GM18870 (cell line): Measurements from ENCODE around the gene RFT1.
"Not testable (repeated sequence)": the region's sequence is repeated elsewhere in the genome, so short reads cannot be mapped to it uniquely, and the experiment has no call there.

Source experiments
- ATAC-seq: cut with Tn5 transposase; IDR thresholded peaks from one replicate; pipeline ENCODE4 v1.9.1; 2021; ENCODE audit warnings: moderate library complexity; ENCODE audit not compliant: unreplicated experiment

RFT1 gene

DNA sequence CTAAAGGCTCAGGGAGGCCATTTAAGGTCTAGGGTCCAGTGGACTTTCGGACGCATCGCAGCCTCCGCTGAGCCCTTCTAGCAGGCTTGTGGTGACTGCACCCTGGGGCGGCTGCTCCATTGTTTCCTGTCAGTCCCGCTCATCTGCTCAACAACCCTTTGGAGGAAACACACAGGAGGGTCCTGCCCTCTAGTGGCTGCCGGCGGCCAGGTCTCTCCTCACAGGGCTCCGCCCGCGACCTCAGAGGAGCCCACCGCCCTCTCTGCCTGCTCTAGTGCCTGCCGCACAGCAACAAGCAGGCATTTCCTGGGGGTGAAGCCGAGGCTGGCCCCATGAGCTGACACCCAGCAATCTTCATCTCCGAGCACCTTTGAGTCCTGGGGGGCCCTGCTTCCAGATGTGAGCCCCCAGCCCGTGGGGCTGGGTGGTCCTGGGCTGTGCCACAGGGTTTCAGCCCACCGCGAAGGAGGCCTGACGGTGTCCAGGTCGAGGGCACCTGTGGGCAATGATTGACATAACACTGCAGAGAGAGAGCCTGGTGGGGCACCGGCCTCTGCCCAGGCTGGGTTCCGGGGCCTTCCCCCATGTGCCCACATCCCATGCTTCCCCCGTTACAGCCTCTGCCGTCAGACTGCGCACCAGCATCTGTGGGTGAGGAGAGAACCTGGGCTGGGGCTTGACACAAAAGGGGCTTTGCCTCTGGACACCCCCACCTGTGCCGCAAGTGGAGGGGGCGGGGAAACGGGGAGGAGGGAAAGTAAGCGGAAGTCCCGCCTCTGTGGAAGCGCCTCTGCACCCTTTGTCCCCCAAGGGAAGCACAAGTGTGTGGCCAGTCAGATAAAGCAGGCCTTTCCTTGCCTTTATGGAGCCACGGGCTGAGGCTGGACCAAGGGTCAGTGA, 57.3 kb downstream of the RFT1 start:
- peak; percentile 81 for ATAC-seq

DNA sequence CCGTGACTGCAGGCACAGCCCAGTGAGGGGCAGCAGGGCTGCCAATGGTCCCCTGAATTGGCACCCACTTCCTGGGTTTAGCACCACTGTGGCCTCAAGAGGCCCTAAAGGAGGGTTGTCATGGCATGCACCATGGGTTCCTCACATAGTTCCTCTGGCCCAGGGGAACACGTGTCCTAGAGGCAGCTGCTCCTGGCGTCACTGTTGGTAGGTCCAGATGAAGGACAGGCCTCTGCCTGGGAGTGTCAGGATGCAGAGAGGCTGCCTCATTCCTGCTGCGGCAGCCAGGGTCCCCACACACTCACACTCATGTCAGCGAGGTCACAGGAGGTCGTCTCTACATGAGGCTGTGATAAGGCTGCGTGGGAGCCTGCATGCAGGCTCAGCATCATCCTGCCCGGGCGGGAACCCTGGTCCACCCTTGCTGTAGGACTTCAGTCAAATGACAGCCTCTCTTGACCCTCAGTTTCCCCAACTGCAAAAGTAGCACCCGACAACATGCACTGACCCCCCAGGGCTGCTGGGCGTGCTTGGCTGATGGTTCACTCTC, 58.3 kb downstream of the RFT1 start:
- no peak for ATAC-seq

DNA sequence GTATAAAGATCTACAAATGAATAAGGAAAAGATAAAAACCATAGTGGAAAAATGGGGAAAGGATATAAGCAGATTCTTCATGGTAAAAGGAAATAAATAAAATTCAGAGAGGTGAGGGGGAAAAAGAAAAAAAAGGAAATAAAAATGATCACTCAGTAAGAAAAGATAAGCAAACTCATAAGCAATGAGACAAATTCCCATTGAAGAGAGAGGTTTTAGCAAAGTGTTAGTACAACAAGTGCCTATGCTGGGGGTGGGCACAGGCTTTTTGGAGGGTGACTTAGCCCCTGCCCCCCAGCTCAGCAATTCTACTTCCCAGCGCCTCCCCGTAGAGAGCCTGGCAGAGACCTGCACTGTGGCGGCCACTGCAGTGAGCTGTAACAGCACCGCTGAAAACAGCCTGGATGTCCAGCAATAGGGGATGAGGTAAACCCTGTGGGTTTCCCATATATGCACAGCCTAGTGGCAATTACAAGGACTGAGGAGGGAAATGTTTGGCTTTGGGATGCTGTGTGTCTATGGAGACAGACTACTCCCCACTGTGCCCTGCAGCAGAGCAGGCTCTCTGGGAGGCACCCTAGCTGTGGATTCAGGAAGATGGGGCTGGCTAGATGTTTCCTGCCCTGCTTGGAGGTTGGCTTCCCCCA, 60.7 kb downstream of the RFT1 start:
- ATAC-seq, result no peak

DNA sequence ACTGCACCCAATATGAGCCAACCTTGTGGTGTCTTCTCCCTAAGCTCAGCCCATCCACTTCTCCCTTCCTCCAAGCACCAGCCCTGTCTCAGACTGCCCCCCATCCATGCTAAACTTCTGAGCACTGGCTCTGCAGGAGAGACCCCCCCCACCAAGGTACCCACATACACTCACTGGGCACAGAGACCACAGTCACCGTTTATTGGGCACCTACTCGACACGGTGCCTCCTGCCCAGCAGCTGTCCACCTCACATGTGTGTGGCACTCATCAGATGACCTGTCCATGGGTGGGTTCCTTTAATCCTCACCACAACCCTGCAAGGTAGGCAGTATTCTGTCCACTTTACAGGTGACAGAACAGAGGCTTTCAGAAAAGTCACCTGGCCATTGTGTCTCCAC, 62.1 kb downstream of the RFT1 start:
- ATAC-seq, result no peak

DNA sequence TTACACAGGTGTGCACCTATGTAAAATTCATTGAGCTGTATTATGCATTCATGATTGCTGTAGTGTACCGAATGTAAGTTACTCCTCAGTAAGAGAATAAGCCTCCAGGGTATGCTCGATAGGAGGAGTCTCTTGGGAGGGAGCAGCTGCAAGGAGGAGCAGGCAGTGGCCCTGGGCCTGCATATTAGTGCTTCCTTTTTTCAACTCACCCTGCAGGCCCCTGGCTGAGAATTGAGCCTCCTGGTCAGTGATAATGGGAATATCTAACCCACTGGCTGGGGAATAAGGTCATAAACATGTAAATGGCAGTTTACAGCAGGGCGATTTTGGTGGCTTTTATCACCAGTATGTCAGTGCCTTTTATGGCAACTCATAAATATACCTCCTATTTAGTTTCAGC, 62.7 kb downstream of the RFT1 start:
- no peak for ATAC-seq

DNA sequence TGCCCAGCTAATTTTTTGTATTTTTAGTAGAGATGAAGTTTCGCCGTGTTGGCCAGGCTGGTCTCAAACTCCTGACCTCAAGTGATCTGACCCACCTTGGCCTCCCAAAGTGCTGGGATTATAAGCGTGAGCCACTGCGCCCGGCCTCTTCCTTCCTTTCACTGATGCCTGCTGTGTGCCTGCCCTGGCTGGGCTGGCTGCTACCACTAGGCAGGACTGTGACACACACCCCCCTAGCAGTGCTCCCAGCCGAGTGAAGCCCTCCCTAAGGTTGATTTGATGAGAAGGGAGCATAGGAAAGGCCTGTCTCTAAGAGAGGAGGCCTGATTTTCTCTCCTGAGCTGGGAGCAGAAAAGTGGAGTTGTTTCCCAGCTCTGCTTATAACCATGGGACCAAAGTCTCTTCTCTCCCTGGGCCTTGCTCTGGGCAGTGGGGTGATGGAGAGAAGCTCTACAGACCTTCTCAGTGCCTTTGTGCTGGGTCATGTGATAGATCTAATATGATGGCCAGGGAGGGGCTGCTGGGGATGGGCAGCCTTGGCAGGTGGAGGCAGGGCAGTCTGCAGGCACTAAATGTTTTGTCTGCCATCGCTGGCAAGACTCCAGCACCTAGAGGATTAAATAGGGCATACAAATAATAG, 64.3 kb downstream of the RFT1 start:
- ATAC-seq, result no peak

DNA sequence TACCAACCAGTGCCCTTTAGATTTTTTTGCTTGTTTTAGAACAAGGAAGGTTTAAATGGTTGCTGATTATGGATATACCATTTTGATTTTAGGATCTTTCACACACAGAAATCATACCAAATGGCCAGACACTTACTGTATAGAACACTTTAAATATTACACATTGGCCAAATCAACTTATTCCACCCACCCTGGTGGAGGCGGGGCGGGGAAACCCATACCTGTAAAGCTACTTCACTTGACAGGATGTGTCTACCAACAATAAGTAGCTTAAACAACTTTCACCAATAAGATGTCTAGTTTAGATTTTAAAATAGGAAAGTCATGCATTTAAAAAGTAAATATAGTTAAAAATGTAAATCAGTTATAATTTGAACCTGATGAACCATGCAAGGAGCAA, 67.3 kb downstream of the RFT1 start:
- no peak for ATAC-seq

DNA sequence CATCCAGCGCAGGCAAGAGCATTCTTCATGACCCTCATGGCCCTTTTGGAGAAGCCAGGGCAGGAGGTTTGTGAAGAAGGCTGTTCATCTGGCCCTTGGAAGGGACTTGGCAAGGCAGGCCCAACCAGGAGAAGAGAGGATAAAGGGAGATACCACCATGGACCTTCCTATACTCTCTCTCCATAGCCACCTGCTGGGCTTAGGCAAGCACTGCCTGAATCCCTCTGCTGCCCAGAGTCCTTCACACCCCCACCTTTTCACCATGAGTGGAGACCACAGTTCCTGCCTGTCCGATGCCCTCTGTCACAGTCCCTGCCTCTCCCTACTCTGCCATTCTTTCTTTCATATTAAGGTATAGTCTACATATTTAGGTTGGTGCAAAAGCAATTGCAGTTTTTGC, 73.8 kb downstream of the RFT1 start:
- no peak for ATAC-seq

DNA sequence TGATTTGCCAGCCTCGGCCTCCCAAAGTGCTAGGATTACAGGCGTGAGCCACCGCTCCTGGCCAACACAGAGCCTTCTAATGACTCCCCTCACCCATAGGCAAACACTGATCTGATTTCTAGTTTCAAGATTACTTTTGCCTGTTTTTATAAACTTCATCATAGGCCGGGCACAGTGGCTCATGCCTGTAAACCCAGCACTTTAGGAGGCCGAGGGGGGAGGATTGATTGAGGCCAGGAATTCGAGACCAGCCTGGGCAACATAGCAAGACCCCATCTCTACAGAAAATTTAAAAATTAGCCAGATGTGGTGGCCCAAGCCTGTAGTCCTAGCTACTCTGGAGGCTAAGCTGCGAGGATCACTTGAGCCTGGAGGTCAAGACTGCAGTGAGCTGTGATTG, 76.0 kb downstream of the RFT1 start:
- ATAC-seq, result not testable (repeated sequence)

DNA sequence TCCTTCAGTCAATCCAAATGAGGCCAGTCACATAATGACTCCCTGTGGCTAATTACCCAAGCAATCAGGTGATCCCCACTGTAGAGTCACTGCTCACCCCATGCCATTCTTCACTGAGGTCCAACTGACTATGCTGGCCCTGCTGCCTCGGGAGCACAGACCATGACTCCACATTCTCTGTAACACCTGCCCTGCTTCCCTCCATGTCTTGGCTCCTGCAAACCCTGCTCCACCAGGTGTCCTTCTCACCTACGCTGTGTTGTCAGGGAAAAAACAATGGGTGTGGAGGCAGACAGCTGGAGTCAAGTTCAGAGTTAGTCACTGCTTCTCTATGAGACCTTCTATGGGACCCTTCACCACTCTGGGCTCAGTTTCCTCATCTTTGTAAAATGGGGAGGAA, 78.3 kb downstream of the RFT1 start:
- ATAC-seq, result no peak

DNA sequence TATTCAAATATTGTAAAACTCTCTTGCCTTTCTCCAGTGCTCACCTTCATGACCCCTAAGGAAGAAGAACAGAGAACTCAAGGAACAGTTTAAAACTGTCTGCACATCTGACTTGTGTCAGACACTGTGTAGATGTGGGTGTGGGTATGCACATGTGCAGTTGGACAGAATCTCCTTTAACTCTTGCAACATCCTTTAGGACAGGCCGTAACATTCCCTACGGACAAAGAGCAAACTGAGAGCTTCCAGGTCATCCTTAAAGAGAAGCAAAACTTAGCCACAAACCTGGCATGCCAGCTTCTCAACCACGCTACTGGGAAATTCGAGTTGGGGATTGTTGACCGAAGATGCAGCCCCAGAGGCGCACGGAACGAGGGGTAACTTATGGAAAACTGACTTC, 80.2 kb downstream of the RFT1 start:
- ATAC-seq, result no peak

DNA sequence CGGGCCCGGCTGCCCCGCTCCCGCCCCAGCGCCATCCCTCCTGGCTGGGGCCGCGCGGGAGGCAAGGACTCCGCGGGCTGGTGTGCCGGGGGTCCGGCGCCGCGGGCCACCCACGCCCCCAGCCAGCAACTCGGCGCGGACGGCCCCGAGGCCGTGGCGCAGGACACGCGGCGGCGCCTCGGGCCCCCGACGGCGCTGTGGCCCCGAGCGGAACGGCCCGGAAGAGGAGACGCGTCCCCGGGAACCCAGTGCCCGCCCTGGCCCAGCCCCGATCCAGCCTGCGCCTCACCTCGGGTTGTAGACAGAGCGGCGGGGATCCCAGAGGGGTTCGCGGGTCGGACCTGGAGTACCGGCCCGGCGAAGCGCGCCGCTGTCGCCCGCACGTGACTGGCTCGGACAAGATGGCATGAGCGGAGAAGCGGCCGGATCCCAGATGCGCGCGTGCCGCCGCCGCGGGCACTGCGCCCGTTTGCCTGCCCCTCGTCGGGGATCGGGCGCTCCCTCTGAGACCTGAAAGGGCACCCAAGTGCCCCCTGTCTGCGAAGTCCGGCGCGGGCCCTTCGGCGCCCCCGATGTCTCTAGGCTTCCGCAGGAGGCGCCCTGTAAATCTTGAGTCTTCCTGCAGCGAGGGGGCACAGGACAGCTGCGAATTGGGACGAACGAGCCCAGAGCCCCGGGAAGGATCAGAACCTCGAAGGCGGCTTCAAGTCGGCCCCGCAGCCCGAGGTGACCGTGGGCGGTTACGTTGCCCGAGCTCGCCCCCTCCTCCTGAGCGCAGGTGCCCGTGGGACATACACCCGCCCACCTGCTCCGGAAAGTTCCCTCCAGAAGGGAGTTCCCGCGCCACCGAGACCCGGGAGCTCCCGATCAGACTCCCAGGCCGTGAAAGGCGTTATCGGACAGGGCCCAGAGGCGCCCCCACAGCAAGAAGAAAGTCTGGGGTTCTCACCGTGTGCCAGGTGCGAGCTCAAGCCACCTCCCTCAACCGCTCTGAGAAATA, 83.8 kb downstream of the RFT1 start:
- no peak for ATAC-seq

DNA sequence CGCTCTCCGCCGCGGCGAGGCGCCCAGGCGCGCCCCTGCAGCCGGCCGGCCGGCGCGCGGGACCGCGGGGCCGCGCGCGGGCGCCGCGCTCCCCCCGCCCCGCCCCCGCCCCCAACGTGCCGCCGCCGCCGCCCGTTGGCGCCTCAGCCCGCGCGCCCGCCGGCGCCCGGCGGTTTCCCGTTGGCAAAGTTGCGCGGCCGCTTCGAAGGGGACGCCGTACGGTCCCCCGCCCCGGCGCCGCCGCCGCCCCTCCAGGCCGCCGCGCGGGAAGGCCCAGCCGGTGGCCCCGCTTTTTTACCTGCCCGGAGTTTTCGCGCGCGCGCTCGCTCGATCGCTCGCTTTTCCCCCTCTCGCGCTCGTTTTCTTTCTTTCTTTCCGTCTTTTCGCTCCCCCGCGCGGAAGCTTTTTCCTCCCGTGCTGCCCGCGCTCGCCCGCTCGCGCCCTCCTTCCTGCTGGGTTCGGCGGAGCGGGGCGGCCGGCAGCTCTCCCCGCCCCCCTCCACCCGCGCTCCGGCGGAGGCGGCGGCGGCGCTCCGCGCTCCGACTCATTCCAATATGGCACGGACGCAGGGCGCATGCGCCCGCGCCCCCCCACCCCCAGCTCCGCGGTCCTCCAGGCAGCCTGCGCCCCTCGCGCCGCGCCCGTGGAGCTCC, 84.6 kb downstream of the RFT1 start, which contains the start of gene SFMBT1:
Gene SFMBT1, minus strand, starts transcription at position 556 of the 653 bp plus-strand sequence. CDS start 76,945 bp downstream, outside the sequence.
- ATAC-seq, result no peak

DNA sequence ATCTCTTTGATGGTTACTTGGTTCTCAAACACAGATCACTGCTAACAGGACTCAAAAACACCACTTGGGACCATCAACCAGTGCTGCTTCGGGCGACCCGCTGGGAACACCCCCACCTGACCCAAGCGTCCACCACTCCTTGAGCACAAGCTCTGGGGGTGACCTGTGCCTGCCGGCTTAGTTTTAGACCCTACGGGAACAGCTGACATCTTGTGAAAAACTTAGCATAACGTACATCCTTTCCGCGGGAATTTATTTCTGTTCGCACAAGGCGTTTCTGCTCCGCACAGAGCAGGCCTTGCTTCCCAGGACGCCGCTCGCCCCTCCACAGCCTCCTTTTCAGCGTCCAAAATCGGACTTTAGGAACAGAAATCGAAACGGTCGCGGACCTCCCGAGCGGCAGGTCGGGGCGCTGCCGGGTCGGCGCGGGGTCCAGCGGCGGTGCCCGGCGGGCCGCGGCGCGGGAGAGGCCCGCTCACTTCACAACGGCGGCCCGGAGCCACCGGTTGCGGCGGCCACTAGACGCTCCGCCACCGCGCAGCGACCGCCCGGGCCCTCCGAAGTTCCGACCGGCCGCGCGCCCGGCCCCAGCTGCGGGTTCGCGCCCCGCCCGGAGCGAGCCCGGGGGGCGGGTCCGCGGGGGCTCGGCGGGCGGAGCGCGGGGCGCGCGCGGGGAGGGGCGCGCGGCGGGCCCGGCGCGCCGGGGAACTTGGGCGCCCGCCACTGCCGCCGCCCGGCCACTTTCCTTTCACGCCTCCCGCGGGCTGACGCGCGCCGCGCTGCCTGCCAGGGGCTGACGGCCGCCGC, 85.3 kb downstream of the RFT1 start:
- no peak for ATAC-seq

DNA sequence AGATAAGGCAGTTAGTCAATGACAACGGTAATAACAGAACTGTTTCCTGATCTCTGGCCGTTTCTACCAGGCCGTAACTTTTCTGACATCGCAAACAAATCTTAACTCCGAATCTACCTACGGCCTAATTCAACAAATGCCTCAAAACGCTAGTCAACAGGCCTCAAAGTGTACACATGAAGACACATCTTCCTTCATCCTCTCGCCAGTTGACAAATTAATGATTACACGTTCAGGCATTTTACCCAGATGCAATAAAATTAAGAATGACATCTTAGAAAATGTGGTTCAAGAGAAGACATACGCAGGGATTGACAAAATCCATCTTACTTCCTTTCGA, 85.9 kb downstream of the RFT1 start:
- ATAC-seq, result no peak

DNA sequence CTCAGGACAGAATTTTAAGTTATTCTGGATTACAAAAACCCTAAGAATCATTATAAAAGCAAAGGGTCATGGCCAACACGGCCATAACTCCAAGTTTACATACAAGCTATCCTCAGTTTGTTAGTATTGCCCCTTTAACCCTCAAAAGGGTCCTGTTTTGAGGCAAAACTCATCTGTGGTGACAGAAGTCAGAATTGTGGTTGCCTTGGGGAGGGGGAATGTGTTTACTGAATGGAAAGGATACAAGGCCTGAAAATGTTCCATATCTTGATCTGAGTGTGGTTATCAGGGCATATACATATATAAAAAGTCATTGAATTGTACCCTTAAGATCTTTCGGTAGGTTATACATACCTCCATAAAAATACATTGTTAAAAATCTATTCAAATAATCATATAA, 86.5 kb downstream of the RFT1 start:
- no peak for ATAC-seq

DNA sequence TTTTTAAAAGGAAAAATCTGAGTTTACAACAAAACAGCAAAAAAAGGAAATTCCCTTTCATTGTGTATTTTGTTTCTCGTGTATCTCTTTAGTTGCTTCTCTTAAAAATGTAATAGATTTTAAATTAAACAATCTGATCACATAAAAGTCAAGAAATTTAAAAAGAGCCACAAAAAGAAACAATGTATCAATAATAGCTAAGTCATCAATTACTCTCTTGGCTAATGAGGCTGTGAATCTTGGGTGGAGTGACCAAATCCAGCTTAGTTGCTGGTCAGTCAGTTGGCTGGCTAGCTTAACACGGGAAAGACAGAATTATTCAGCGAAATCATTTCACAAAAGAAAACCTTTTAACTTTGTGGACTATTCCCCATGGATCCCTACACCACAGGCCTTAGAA, 87.6 kb downstream of the RFT1 start:
- no peak for ATAC-seq

DNA sequence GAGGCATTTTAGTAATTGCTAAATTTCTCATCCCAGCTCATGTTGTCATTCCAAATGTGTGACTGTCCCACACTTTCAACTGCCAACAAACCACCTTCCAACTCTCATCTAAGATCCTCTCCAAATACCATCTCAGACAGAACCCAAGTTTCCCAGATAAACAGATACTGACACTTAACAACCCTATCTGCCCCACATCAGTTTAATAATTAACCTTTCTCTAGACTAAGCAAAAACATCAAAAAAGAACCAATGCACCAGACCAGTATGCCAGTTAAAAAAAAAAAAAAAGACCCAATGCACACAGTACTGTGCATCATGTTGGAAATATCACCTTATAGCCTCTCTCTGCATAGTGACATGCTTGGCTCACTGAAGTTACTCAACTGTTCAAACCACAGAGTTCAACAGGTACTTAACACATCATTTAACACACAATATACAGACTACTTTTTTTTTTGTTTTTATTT, 89.8 kb downstream of the RFT1 start:
- ATAC-seq, result no peak

DNA sequence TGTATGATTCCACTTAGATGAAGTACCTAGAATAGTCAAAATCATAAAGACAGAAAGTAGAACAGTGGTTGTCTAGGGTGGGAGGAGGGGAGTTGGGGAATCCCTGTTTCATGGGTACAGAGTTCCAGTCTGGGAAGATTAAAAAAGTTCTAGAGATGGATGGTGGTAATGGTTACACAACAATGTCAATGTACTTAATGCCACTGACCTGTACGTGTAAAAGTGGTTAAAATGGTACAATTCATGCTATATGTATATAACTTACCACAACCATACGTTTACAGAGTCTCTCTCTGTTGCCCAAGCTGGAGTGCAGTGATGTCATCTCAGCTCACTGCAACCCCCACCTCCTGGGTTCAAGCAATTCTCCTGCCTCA, 90.9 kb downstream of the RFT1 start:
- no peak for ATAC-seq
